ENCODE measurements around the gene CHADL. TPM values are rescaled to one million over a fixed set of nuclear protein-coding genes. Genes with fewer than 3 reads are reported as not detected.
A peak's percentile ranks its signal among the peaks of the same experiment; 100 is the strongest.

CHADL gene
- polyA plus RNA-seq: 1 to 10 TPM; 2.8 to 5.9 TPM

GRCh38 chr22:41240377-41241132 is at the start of gene CHADL:
CHADL (minus strand) TSS chr22:41240931; CDS start chr22:41240881, 50 bp downstream.
- Histone ChIP-seq H3K4me1 (ENCODE audit: control insufficient read depth in 2 of 2, insufficient read depth in 2 of 2, low read length in 1 of 2) (peaks cover 6 to 20% of the 10 kb centered on the region in 2 donors), H3K27ac (ENCODE audit: low read depth in 2 of 2, low read length in 1 of 2) (no peak within 1 kb of the TSS), H3K9me3 (ENCODE audit: control insufficient read depth in 2 of 2, insufficient read depth in 1 of 2, low read depth in 1 of 2, low read length in 1 of 2) (peaks cover 0 to 2% of the 10 kb centered on the region in 2 donors), H3K36me3 (ENCODE audit: control insufficient read depth in 2 of 2, insufficient read depth in 2 of 2, low read length in 1 of 2) (peaks cover 0 to 1% of the 10 kb centered on the region in 2 donors), H3K4me3 (ENCODE audit: low read depth in 1 of 2, low read length in 2 of 2) (no peak within 1 kb of the TSS), H3K27me3 (ENCODE audit: control insufficient read depth in 1 of 2, insufficient read depth in 2 of 2, low read length in 2 of 2) (no peaks in the 10 kb centered on the region)
- WGBS, 2 donors: 61 to 63% methylated on average over 24 of the region's 24 CpGs

- Histone ChIP-seq H3K4me3 (ENCODE audit: low read depth in 1 of 2, low read length in 2 of 2) (no peak overlapping the region), H3K36me3 (ENCODE audit: control insufficient read depth in 2 of 2, insufficient read depth in 2 of 2, low read length in 1 of 2) (no peaks in the 10 kb centered on the region), H3K4me1 (ENCODE audit: control insufficient read depth in 2 of 2, insufficient read depth in 2 of 2, low read length in 1 of 2) (peaks cover 0 to 2% of the 10 kb centered on the region in 2 donors), H3K27ac (ENCODE audit: low read depth in 2 of 2, low read length in 1 of 2) (no peak overlapping the region), H3K27me3 (ENCODE audit: control insufficient read depth in 1 of 2, insufficient read depth in 2 of 2, low read length in 2 of 2) (no peaks in the 10 kb centered on the region), H3K9me3 (ENCODE audit: control insufficient read depth in 2 of 2, insufficient read depth in 1 of 2, low read depth in 1 of 2, low read length in 1 of 2) (no peaks in the 10 kb centered on the region)
- 93 to 96% methylated on average over 1 of the region's 1 CpG for WGBS, 2 donors
These were observed 48.9 kb upstream of the CHADL start for GRCh38 chr22:41289671-41290070.

- Histone ChIP-seq H3K27ac (ENCODE audit: low read depth in 2 of 2, low read length in 1 of 2) (peak overlapping the region; percentile 94), H3K36me3 (ENCODE audit: control insufficient read depth in 2 of 2, insufficient read depth in 2 of 2, low read length in 1 of 2) (no peaks in the 10 kb centered on the region), H3K27me3 (ENCODE audit: control insufficient read depth in 1 of 2, insufficient read depth in 2 of 2, low read length in 2 of 2) (no peaks in the 10 kb centered on the region), H3K4me1 (ENCODE audit: control insufficient read depth in 2 of 2, insufficient read depth in 2 of 2, low read length in 1 of 2) (peaks cover 0 to 2% of the 10 kb centered on the region in 2 donors), H3K9me3 (ENCODE audit: control insufficient read depth in 2 of 2, insufficient read depth in 1 of 2, low read depth in 1 of 2, low read length in 1 of 2) (no peaks in the 10 kb centered on the region), H3K4me3 (ENCODE audit: low read depth in 1 of 2, low read length in 2 of 2) (no peak overlapping the region)
- 39 to 51% methylated on average over 9 of the region's 9 CpGs for WGBS, 2 donors
These were observed 47.7 kb upstream of the CHADL start for GRCh38 chr22:41288245-41288946.

- no peaks in the 10 kb centered on the region for H3K36me3 ChIP-seq (ENCODE audit: control insufficient read depth in 2 of 2, insufficient read depth in 2 of 2, low read length in 1 of 2)
- 1 to 2% methylated on average over 15 of the region's 15 CpGs for WGBS, 2 donors
- peak overlapping the region; percentile 71 to 88 for H3K27ac ChIP-seq (ENCODE audit: low read depth in 2 of 2, low read length in 1 of 2)
- peaks cover 0 to 2% of the 10 kb centered on the region in 2 donors for H3K4me1 ChIP-seq (ENCODE audit: control insufficient read depth in 2 of 2, insufficient read depth in 2 of 2, low read length in 1 of 2)
- no peaks in the 10 kb centered on the region for H3K9me3 ChIP-seq (ENCODE audit: control insufficient read depth in 2 of 2, insufficient read depth in 1 of 2, low read depth in 1 of 2, low read length in 1 of 2)
- H3K27me3 ChIP-seq (ENCODE audit: control insufficient read depth in 1 of 2, insufficient read depth in 2 of 2, low read length in 2 of 2): no peaks in the 10 kb centered on the region
- H3K4me3 ChIP-seq (ENCODE audit: low read depth in 1 of 2, low read length in 2 of 2): peak overlapping the region; percentile 30 to 46
These were observed 45.9 kb upstream of the CHADL start for GRCh38 chr22:41286639-41287091.

GRCh38 chr22:41285820-41286638 is 45.3 kb upstream of the CHADL start, which contains the start of gene RANGAP1:
RANGAP1 (minus strand) TSS chr22:41286187; CDS start chr22:41281044, 5,143 bp downstream.
- Histone ChIP-seq H3K9me3 (ENCODE audit: control insufficient read depth in 2 of 2, insufficient read depth in 1 of 2, low read depth in 1 of 2, low read length in 1 of 2) (no peaks in the 10 kb centered on the region), H3K27me3 (ENCODE audit: control insufficient read depth in 1 of 2, insufficient read depth in 2 of 2, low read length in 2 of 2) (no peaks in the 10 kb centered on the region), H3K27ac (ENCODE audit: low read depth in 2 of 2, low read length in 1 of 2) (peak within 1 kb of the TSS; percentile 89 to 94), H3K4me3 (ENCODE audit: low read depth in 1 of 2, low read length in 2 of 2) (peak within 1 kb of the TSS; percentile 63 to 67), H3K36me3 (ENCODE audit: control insufficient read depth in 2 of 2, insufficient read depth in 2 of 2, low read length in 1 of 2) (no peaks in the 10 kb centered on the region), H3K4me1 (ENCODE audit: control insufficient read depth in 2 of 2, insufficient read depth in 2 of 2, low read length in 1 of 2) (peaks cover 0 to 5% of the 10 kb centered on the region in 2 donors)
- WGBS, 2 donors: 0% methylated on average over 76 to 77 of the region's 77 CpGs

GRCh38 chr22:41285441-41285819 is 44.7 kb upstream of the CHADL start:
- 0 to 1% methylated on average over 30 of the region's 30 CpGs for WGBS, 2 donors
- Histone ChIP-seq H3K4me3 (ENCODE audit: low read depth in 1 of 2, low read length in 2 of 2) (peak overlapping the region; percentile 63 to 67), H3K27ac (ENCODE audit: low read depth in 2 of 2, low read length in 1 of 2) (peak overlapping the region; percentile 89 to 94), H3K9me3 (ENCODE audit: control insufficient read depth in 2 of 2, insufficient read depth in 1 of 2, low read depth in 1 of 2, low read length in 1 of 2) (no peaks in the 10 kb centered on the region), H3K4me1 (ENCODE audit: control insufficient read depth in 2 of 2, insufficient read depth in 2 of 2, low read length in 1 of 2) (peaks cover 0 to 8% of the 10 kb centered on the region in 2 donors), H3K36me3 (ENCODE audit: control insufficient read depth in 2 of 2, insufficient read depth in 2 of 2, low read length in 1 of 2) (no peaks in the 10 kb centered on the region), H3K27me3 (ENCODE audit: control insufficient read depth in 1 of 2, insufficient read depth in 2 of 2, low read length in 2 of 2) (no peaks in the 10 kb centered on the region)

GRCh38 chr22:41284465-41284864 is 43.7 kb upstream of the CHADL start:
- Histone ChIP-seq H3K9me3 (ENCODE audit: control insufficient read depth in 2 of 2, insufficient read depth in 1 of 2, low read depth in 1 of 2, low read length in 1 of 2) (no peaks in the 10 kb centered on the region), H3K4me1 (ENCODE audit: control insufficient read depth in 2 of 2, insufficient read depth in 2 of 2, low read length in 1 of 2) (peaks cover 0 to 9% of the 10 kb centered on the region in 2 donors), H3K27ac (ENCODE audit: low read depth in 2 of 2, low read length in 1 of 2) (peak overlapping the region; percentile 89 to 94), H3K4me3 (ENCODE audit: low read depth in 1 of 2, low read length in 2 of 2) (peak overlapping the region in 1 of 2 donors; percentile 63), H3K36me3 (ENCODE audit: control insufficient read depth in 2 of 2, insufficient read depth in 2 of 2, low read length in 1 of 2) (no peaks in the 10 kb centered on the region), H3K27me3 (ENCODE audit: control insufficient read depth in 1 of 2, insufficient read depth in 2 of 2, low read length in 2 of 2) (no peaks in the 10 kb centered on the region)
- 55 to 70% methylated on average over 10 of the region's 10 CpGs for WGBS, 2 donors

GRCh38 chr22:41280854-41281253 is 40.1 kb upstream of the CHADL start:
- peaks cover 0 to 7% of the 10 kb centered on the region in 2 donors for H3K4me1 ChIP-seq (ENCODE audit: control insufficient read depth in 2 of 2, insufficient read depth in 2 of 2, low read length in 1 of 2)
- H3K27me3 ChIP-seq (ENCODE audit: control insufficient read depth in 1 of 2, insufficient read depth in 2 of 2, low read length in 2 of 2): no peaks in the 10 kb centered on the region
- 64 to 79% methylated on average over 2 of the region's 2 CpGs for WGBS, 2 donors
- peak overlapping the region; percentile 39 to 61 for H3K27ac ChIP-seq (ENCODE audit: low read depth in 2 of 2, low read length in 1 of 2)
- no peaks in the 10 kb centered on the region for H3K9me3 ChIP-seq (ENCODE audit: control insufficient read depth in 2 of 2, insufficient read depth in 1 of 2, low read depth in 1 of 2, low read length in 1 of 2)
- H3K36me3 ChIP-seq (ENCODE audit: control insufficient read depth in 2 of 2, insufficient read depth in 2 of 2, low read length in 1 of 2): peaks cover 2 to 5% of the 10 kb centered on the region in 2 donors
- H3K4me3 ChIP-seq (ENCODE audit: low read depth in 1 of 2, low read length in 2 of 2): no peak overlapping the region

GRCh38 chr22:41280065-41280464 is 39.3 kb upstream of the CHADL start:
- Histone ChIP-seq H3K36me3 (ENCODE audit: control insufficient read depth in 2 of 2, insufficient read depth in 2 of 2, low read length in 1 of 2) (peaks cover 2 to 5% of the 10 kb centered on the region in 2 donors), H3K27ac (ENCODE audit: low read depth in 2 of 2, low read length in 1 of 2) (peak overlapping the region; percentile 39 to 61), H3K4me1 (ENCODE audit: control insufficient read depth in 2 of 2, insufficient read depth in 2 of 2, low read length in 1 of 2) (peaks cover 0 to 7% of the 10 kb centered on the region in 2 donors), H3K9me3 (ENCODE audit: control insufficient read depth in 2 of 2, insufficient read depth in 1 of 2, low read depth in 1 of 2, low read length in 1 of 2) (no peaks in the 10 kb centered on the region), H3K27me3 (ENCODE audit: control insufficient read depth in 1 of 2, insufficient read depth in 2 of 2, low read length in 2 of 2) (no peaks in the 10 kb centered on the region), H3K4me3 (ENCODE audit: low read depth in 1 of 2, low read length in 2 of 2) (no peak overlapping the region)
- 56 to 76% methylated on average over 3 of the region's 3 CpGs for WGBS, 2 donors
